GM19099 (cell line): ENCODE data around the gene SYPL1.

Experiments used
- POLR2A ChIP-seq: IDR thresholded peaks from 3 replicates; pipeline ENCODE4 v1.6.1; 2011; ENCODE audit warnings: low read depth; ENCODE audit not compliant: insufficient read length; ENCODE audit errors: extremely low read depth

Gene SYPL1

DNA sequence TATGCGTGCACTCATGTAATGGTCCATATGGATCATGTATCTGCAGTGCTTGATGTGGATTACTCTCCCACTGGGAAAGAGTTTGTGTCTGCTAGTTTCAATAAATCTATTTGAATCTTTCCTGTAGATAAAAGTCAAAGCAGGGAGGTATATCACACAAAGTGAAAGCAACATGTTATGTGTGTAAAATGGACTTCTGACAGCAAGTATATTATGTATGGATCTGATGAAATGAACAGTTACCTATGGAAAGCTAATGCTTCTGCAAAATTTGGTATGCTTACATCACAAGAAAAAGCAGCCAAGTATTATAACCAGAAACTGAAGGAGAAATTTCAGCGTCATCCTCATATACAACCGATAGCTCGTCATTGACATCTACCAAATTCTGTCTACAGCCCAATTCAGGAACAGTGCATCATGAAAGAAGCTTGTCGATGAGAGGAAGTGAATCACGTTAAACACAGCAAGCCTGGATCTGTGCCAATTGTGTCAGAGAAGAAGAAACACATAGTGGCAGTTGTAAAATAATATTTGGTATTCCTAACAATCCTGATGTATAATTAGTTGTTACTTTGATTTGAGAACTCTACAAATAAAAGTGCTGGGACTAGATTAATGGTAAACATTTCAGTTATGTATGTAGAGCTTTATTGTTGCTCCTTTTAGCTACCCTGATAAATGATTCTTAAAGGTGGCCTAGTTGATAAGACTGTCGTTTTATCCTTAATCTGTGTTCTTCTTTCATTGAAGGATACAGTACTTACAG lies 14.2 kb upstream of the SYPL1 start:
- TF ChIP-seq POLR2A = no peak

- no peak for TF ChIP-seq POLR2A
These were observed 13.3 kb upstream of the SYPL1 start for GRCh38 chr7:106125417-106125816.

DNA sequence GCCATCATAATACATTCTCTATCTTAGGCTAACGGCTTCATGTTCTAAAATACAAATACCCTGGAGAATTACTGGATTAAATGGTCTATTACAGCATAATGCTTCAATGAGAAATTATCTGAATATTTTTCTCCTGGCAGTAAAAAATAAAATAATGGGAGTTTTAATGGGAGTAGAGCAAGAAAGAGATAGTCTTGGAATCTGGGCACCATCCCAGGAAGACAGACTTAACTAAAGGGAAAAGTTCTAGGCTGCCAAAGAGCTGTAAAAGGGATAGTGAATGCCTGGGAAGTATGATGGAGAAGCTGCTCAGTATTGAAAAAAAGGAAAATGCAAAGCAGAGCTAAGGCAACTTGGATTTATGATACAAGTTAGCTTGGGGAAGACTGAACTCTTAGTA lies 12.1 kb upstream of the SYPL1 start:
- no peak for TF ChIP-seq POLR2A

GRCh38 chr7:106122713-106123112 lies 10.6 kb upstream of the SYPL1 start:
- no peak for TF ChIP-seq POLR2A

DNA sequence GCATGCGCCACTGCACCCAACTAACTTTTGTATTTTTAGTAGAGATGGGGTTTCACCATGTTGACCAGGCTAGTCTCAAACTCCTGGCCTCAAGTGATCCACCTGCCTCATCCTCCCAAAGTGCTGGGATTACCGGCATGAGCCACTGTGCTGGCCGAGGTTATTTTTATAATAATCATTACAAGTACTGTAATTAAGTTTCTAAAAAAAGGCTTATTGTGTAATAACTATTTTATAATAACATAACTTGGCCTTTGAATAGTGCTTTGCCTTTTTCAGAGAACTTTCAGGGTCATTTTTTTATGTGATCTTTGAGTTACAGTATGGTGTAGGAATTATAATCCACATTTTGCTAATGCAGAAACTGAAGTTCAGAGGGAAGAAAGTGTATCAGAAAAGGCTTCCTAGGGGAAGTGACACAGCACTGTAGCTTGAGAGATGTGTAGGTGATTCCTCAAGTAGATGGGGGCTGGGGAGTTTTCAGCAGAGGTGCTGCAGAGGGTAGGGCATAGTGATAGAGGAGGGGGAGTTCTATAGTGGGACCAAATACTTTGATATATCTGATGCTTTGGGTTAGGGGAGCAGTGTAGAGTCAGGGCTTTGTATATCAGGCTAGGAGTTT lies 9.2 kb upstream of the SYPL1 start:
- TF ChIP-seq POLR2A = no peak

GRCh38 chr7:106120500-106120899 lies 8.4 kb upstream of the SYPL1 start:
- no peak for TF ChIP-seq POLR2A

GRCh38 chr7:106119719-106120118 lies 7.6 kb upstream of the SYPL1 start:
- no peak for TF ChIP-seq POLR2A

DNA sequence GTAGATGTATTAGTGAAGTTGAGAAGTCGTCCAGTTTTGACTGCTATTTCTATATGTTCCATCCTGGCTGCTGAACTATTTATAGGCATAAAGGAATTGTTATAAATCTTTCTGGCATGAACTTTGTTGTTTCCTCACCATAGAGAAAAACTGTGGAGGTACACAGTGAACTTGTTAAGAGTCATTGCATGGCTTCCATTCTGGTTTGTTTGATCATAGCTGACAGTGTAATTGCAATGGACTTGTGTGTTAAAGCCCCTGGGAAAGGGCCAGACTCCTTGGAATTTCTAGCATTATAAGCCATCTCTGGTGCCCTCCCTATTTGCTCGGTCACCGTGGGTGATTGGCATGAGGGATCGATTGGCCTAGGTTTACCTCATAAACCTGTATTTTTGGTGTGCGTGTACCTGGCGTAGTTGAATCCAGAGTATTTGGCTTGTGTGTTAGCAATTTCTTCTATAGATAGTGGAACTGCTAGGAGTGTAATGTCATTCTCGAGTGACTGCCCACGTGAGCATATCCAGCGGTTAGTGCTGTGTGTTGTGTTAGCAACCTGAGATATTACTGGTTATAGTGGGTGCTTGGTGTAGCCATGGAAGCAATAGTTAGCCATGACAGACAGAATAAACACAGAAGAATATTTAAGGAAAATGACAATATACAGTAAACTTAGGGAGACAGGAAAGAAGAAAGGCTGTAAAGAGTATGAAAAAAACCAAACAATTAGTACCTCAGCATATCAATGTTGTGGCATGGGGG lies 5.9 kb upstream of the SYPL1 start:
- no peak for TF ChIP-seq POLR2A

- TF ChIP-seq POLR2A = no peak
These were observed 4.1 kb upstream of the SYPL1 start for GRCh38 chr7:106116161-106116704.

- no peak for TF ChIP-seq POLR2A
These were observed 2.7 kb upstream of the SYPL1 start for GRCh38 chr7:106114716-106115383.

DNA sequence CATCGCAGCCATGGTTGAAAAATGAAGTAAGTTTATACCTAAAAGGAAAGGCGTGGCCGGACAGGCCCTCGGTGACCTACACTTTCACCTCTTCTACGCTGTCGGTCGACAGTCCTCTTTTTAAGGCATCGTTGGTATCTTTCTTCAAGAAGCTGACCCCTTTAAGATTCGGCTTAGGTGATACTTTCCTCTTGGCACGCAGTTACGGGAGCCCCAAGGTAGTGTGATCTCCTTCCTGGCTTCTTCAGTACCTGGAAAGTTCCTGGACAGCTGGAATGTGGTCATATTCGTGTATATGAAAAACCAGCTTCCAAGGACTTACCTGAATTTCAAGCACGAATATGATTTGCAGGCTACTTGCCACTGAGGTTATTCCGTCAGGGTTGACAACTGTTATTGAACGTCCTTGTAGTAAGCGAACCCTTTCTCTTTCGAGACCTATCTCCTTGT lies 885 bp upstream of the SYPL1 start:
- no peak for TF ChIP-seq POLR2A

- no peak for TF ChIP-seq POLR2A
These were observed 426 bp downstream of the SYPL1 start for GRCh38 chr7:106111655-106112117.

- TF ChIP-seq POLR2A = no peak
These were observed 1.0 kb downstream of the SYPL1 start for GRCh38 chr7:106110885-106111654.

DNA sequence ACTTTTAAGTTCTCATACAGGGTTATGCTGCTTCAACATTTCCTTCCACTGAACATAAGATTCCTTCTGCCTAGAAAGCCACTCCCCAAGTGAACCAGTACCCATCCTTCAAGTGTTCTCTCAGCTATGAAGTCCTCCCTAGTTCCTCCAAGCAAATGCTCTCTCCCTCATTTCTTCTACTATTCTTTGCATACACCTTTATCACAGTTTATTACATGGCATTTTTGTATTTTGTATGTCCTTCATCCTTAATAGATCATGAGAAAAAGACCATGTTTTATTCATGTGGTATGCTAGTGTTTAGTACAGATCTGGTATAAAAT lies 1.9 kb downstream of the SYPL1 start:
- TF ChIP-seq POLR2A = no peak
